Kidney (tissue), 14 donors: ENCODE data around the gene UVSSA. TPM values are rescaled to one million over a fixed set of nuclear protein-coding genes. Genes with fewer than 3 reads are reported as not detected.

Experiments used
- DNase-seq, 5 donors: peaks; one replicate each; pipeline ENCODE4 v3.0.0-alpha.2; 2013 to 2020
- FAIRE-seq: peaks from 2 replicates; lab custom pipeline; 2012; peaks lifted over from hg19 to GRCh38; lab: Jason Lieb, UNC
- H3K27ac ChIP-seq, 2 donors: one replicate each; pipeline ENCODE4 v1.7.0; 2013; ENCODE audit warnings: low read depth in 2 of 2, low read length in 2 of 2, inconsistent platforms in 1 of 2
- H3K27me3 ChIP-seq: one replicate; pipeline ENCODE4 v1.7.1; 2013; ENCODE audit warnings: low read length, inconsistent platforms; ENCODE audit not compliant: control insufficient read depth, insufficient read depth
- H3K36me3 ChIP-seq, 3 donors: one replicate each; pipeline versions ENCODE4 v1.7.0 to v1.7.1; 2013; ENCODE audit warnings: low read length in 3 of 3, control low read depth in 1 of 3, inconsistent platforms in 1 of 3; ENCODE audit not compliant: insufficient read depth in 3 of 3, control insufficient read depth in 2 of 3
- H3K4me1 ChIP-seq, 3 donors: one replicate each; pipeline versions ENCODE4 v1.7.0 to v1.7.1; 2013; ENCODE audit warnings: low read length in 3 of 3, inconsistent platforms in 1 of 3, low read depth in 1 of 3; ENCODE audit not compliant: control insufficient read depth in 2 of 3, insufficient read depth in 2 of 3
- H3K4me3 ChIP-seq, 3 donors: one replicate each; pipeline versions ENCODE4 v1.7.0 to v1.8.1; 2013; ENCODE audit warnings: low read length in 3 of 3, control low read depth in 1 of 3, inconsistent platforms in 1 of 3
- H3K9ac ChIP-seq, 3 donors: one replicate each; pipeline versions ENCODE4 v1.7.0 to v1.7.1; 2013; ENCODE audit warnings: low read length in 3 of 3, control low read depth in 1 of 3, inconsistent platforms in 1 of 3
- H3K9me3 ChIP-seq, 3 donors: one replicate each; pipeline versions ENCODE4 v1.7.0 to v1.7.1; 2013; ENCODE audit warnings: low read length in 3 of 3, control low read depth in 1 of 3, inconsistent platforms in 1 of 3; ENCODE audit not compliant: control insufficient read depth in 2 of 3, insufficient read depth in 1 of 3
- intact Hi-C: fragments of 100-400 bp; cut with DNase I; formaldehyde crosslinking; loops from one replicate; pipeline ENCODE4 v1.11.1; 2022
- polyA plus RNA-seq: library from polyadenylated mRNA; stranded (reverse); fragments of 350-450 nt; fragmentation: Illumina TruSeq; extraction: RNeasy Lipid Tissue Mini Kit (QIAGEN cat#74804); gene quantifications from one replicate; pipeline ENCODE4 v1.2.3, GENCODE V29; 2014; ENCODE audit warnings: low read depth, low replicate concordance; ENCODE audit not compliant: insufficient read depth
- total RNA-seq: library from RNA; stranded (reverse); fragmentation: NEBNext Ultra II Directional; extraction: Animal tissue kit (Norgen Biotek cat#: 25700); gene quantifications from one replicate; pipeline ENCODE4 v1.2.1, GENCODE V29; 2021
- TF ChIP-seq, protein P1 (sequence below): IDR thresholded peaks from 3 replicates; pipeline ENCODE4 v1.5.1; 2012; ENCODE audit warnings: mild to moderate bottlenecking, moderate library complexity, borderline replicate concordance; ENCODE audit not compliant: insufficient read depth; ENCODE audit errors: extremely low read depth
- donor health status: control.
- donor health status: control.
- donor health status: control.
- donor health status: control.
- donor health status: control.
- donor health status: DM: yes; HTN: yes; CAD: no.
- donor health status: Normal renal cell carcinoma (clear cell type).

The UVSSA gene
- total and polyA plus RNA-seq, 2 donors from 2014 or later = 5.2 to 32.5 TPM

DNA sequence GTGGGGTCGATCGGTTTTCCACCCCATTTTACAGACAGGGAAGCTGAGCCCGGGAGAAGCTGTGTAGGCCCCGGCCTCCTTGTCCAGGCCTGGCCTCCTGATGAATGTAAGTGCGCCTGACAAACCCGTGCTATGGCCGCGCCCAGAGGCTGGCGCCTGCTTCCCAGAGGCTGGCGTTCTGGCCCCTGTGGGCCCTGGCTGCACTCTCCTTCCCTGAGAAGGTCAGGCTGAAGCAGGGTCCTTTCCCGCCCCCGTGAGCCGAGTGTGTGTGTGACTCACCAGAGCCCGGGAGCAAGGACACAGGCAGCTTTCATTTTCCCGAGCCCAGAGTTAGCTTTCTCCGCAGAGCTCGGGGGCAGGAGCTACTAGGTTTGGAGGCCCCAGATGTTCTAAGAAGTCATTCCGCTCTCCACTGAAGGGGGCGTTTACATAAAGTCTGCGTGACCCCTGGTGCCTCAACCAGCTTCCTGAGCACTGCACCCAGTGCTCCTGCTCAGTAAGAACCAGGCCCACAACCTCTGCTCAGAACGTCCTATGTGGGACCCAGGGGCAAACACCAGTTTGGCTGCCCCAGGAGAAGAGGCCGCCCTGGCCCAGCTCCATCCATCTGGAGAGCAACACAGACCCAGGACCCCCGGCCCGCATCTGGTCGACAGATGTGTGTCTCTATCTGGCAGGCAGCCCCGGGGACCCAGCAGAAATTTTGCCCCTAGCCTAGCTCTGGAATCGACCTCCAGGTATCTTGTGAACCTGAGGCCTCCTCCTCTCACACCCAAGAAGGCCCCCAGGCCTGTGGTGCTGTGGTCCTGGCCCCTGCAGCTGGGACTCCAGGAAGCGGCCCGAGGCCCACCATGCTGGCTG, 13.6 kb downstream of the UVSSA start:
- Histone ChIP-seq H3K4me1 (no peaks in the 10 kb centered on the region), H3K27ac (no peak overlapping the region), H3K27me3 (no peaks in the 10 kb centered on the region), H3K36me3 (peaks cover 0 to 4% (median 4%) of the 10 kb centered on the region in 3 donors), H3K4me3 (no peak overlapping the region), H3K9me3 (no peaks in the 10 kb centered on the region), H3K9ac (no peak overlapping the region)
- TF ChIP-seq, protein P1, sequence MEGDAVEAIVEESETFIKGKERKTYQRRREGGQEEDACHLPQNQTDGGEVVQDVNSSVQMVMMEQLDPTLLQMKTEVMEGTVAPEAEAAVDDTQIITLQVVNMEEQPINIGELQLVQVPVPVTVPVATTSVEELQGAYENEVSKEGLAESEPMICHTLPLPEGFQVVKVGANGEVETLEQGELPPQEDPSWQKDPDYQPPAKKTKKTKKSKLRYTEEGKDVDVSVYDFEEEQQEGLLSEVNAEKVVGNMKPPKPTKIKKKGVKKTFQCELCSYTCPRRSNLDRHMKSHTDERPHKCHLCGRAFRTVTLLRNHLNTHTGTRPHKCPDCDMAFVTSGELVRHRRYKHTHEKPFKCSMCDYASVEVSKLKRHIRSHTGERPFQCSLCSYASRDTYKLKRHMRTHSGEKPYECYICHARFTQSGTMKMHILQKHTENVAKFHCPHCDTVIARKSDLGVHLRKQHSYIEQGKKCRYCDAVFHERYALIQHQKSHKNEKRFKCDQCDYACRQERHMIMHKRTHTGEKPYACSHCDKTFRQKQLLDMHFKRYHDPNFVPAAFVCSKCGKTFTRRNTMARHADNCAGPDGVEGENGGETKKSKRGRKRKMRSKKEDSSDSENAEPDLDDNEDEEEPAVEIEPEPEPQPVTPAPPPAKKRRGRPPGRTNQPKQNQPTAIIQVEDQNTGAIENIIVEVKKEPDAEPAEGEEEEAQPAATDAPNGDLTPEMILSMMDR = no peak
- FAIRE-seq (no peak), DNase-seq (no peak)
- intact Hi-C loops = no loop called here

- TF ChIP-seq, protein P1 = no peak
- H3K4me1 ChIP-seq = no peaks in the 10 kb centered on the region
- no peaks in the 10 kb centered on the region for H3K9me3 ChIP-seq
- DNase-seq (no peak), FAIRE-seq (no peak)
- H3K4me3 ChIP-seq = no peak overlapping the region
- intact Hi-C loops = no loop called here
- peaks cover 0 to 6% (median 4%) of the 10 kb centered on the region in 3 donors for H3K36me3 ChIP-seq
- no peak overlapping the region for H3K27ac ChIP-seq
- no peak overlapping the region for H3K9ac ChIP-seq
- no peaks in the 10 kb centered on the region for H3K27me3 ChIP-seq
Measured at GRCh38 chr4:1361431-1361830, 14.4 kb downstream of the UVSSA start.

GRCh38 chr4:1362046-1362445, 15.0 kb downstream of the UVSSA start:
- Histone ChIP-seq H3K9ac (no peak overlapping the region), H3K4me3 (no peak overlapping the region), H3K36me3 (peaks cover 0 to 6% (median 4%) of the 10 kb centered on the region in 3 donors), H3K9me3 (no peaks in the 10 kb centered on the region), H3K4me1 (no peaks in the 10 kb centered on the region), H3K27ac (no peak overlapping the region), H3K27me3 (no peaks in the 10 kb centered on the region)
- intact Hi-C loops = no loop called here
- TF ChIP-seq, protein P1 = no peak
- FAIRE-seq (no peak), DNase-seq (no peak)
